ENCODE results near the gene TAAR8.
"Not testable (repeated sequence)": the region's sequence is repeated elsewhere in the genome, so short reads cannot be mapped to it uniquely, and the experiment has no call there.

Gene TAAR8

GRCh38 chr6:132592855-132593254 lies 40.4 kb downstream of the TAAR8 start:
- Histone ChIP-seq H3K36me3 (ENCODE audit: insufficient read depth, low read length) (no peaks in the 10 kb centered on the region), H3K4me1 (ENCODE audit: insufficient read depth, low read length) (no peaks in the 10 kb centered on the region), H3K27ac (ENCODE audit: low read depth, low read length) (no peak overlapping the region), H3K9me3 (ENCODE audit: low read length) (no peaks in the 10 kb centered on the region), H3K27me3 (ENCODE audit: control insufficient read depth in 1 of 2, insufficient read depth in 2 of 2, low read length in 2 of 2) (no peaks in the 10 kb centered on the region), H3K9ac (ENCODE audit: low read length) (no peak overlapping the region), H3K4me3 (ENCODE audit: low read depth in 1 of 2, low read length in 2 of 2) (no peak overlapping the region)

- Histone ChIP-seq H3K27ac (ENCODE audit: low read depth, low read length) (no peak overlapping the region), H3K36me3 (ENCODE audit: insufficient read depth, low read length) (no peaks in the 10 kb centered on the region), H3K9ac (ENCODE audit: low read length) (no peak overlapping the region), H3K4me3 (ENCODE audit: low read depth in 1 of 2, low read length in 2 of 2) (no peak overlapping the region), H3K4me1 (ENCODE audit: insufficient read depth, low read length) (no peaks in the 10 kb centered on the region), H3K27me3 (ENCODE audit: control insufficient read depth in 1 of 2, insufficient read depth in 2 of 2, low read length in 2 of 2) (no peaks in the 10 kb centered on the region), H3K9me3 (ENCODE audit: low read length) (no peaks in the 10 kb centered on the region)
These were observed 43.7 kb downstream of the TAAR8 start for GRCh38 chr6:132596201-132596600.

- no peak overlapping the region for H3K27ac ChIP-seq (ENCODE audit: low read depth, low read length)
These were observed 46.0 kb downstream of the TAAR8 start for GRCh38 chr6:132598473-132598872.

GRCh38 chr6:132600900-132601299 lies 48.4 kb downstream of the TAAR8 start:
- not testable (repeated sequence) for H3K36me3 ChIP-seq (ENCODE audit: insufficient read depth, low read length); H3K9ac ChIP-seq (ENCODE audit: low read length)

More at GRCh38 chr6:132598473-132598872, 46.0 kb downstream of the TAAR8 start:
- Histone ChIP-seq H3K4me1 (ENCODE audit: insufficient read depth, low read length) (no peaks in the 10 kb centered on the region), H3K27me3 (ENCODE audit: control insufficient read depth in 1 of 2, insufficient read depth in 2 of 2, low read length in 2 of 2) (no peaks in the 10 kb centered on the region), H3K4me3 (ENCODE audit: low read depth in 1 of 2, low read length in 2 of 2) (no peak overlapping the region), H3K9me3 (ENCODE audit: low read length) (no peaks in the 10 kb centered on the region), H3K36me3 (ENCODE audit: insufficient read depth, low read length) (no peaks in the 10 kb centered on the region), H3K9ac (ENCODE audit: low read length) (no peak overlapping the region)

More at GRCh38 chr6:132600900-132601299, 48.4 kb downstream of the TAAR8 start:
- H3K9me3 ChIP-seq (ENCODE audit: low read length); H3K4me3 ChIP-seq (ENCODE audit: low read depth in 1 of 2, low read length in 2 of 2); H3K4me1 ChIP-seq (ENCODE audit: insufficient read depth, low read length); H3K27ac ChIP-seq (ENCODE audit: low read depth, low read length); H3K27me3 ChIP-seq (ENCODE audit: control insufficient read depth in 1 of 2, insufficient read depth in 2 of 2, low read length in 2 of 2): not testable (repeated sequence)
